ENCODE results near the gene NLK.

The NLK gene

GRCh38 chr17:28041068-28041843 is 1.2 kb upstream of the NLK start:
- peak; percentile 98 to 100 (median 99) for DNase-seq

GRCh38 chr17:28041844-28042656 is 427 bp upstream of the NLK start:
- DNase-seq: no peak

GRCh38 chr17:28042721-28043291 is 329 bp downstream of the NLK start:
- DNase-seq: no peak

- no peak for DNase-seq
Observed at GRCh38 chr17:28043296-28043695, 819 bp downstream of the NLK start.

GRCh38 chr17:28043741-28044140 is 1.3 kb downstream of the NLK start:
- no peak for DNase-seq

- DNase-seq: no peak
Observed at GRCh38 chr17:28045304-28045703, 2.8 kb downstream of the NLK start.

GRCh38 chr17:28046034-28046825 is 3.8 kb downstream of the NLK start:
- DNase-seq: no peak

GRCh38 chr17:28047806-28048205 is 5.3 kb downstream of the NLK start:
- DNase-seq: no peak

- no peak for DNase-seq
Observed at GRCh38 chr17:28049071-28049470, 6.6 kb downstream of the NLK start.

GRCh38 chr17:28053044-28053670 is 10.7 kb downstream of the NLK start:
- DNase-seq: no peak

- DNase-seq: peak in 1 of 3 experiments; percentile 49
Observed at GRCh38 chr17:28053725-28054124, 11.2 kb downstream of the NLK start.

- no peak for DNase-seq
Observed at GRCh38 chr17:28055546-28056275, 13.2 kb downstream of the NLK start.

- DNase-seq: no peak
Observed at GRCh38 chr17:28056276-28056620, 13.8 kb downstream of the NLK start.

- peak in 1 of 3 experiments; percentile 7 for DNase-seq
Observed at GRCh38 chr17:28057731-28058246, 15.3 kb downstream of the NLK start.

- no peak for DNase-seq
Observed at GRCh38 chr17:28059675-28060074, 17.2 kb downstream of the NLK start.

GRCh38 chr17:28065706-28066105 is 23.2 kb downstream of the NLK start:
- DNase-seq: no peak

GRCh38 chr17:28069061-28069460 is 26.6 kb downstream of the NLK start:
- DNase-seq: no peak

GRCh38 chr17:28071179-28071578 is 28.7 kb downstream of the NLK start:
- no peak for DNase-seq

- no peak for DNase-seq
Observed at GRCh38 chr17:28071891-28072606, 29.6 kb downstream of the NLK start.

- no peak for DNase-seq
Observed at GRCh38 chr17:28072936-28073533, 30.6 kb downstream of the NLK start.

GRCh38 chr17:28074010-28074409 is 31.5 kb downstream of the NLK start:
- DNase-seq: no peak

Measured in NCI-H1417 (cell line).